NB4 (cell line): ENCODE data around the gene MYH9.

ENCODE experiments used
- POLR2A ChIP-seq: IDR thresholded peaks from 2 replicates; pipeline ENCODE4 v1.6.1; 2011; ENCODE audit warnings: mild to moderate bottlenecking; ENCODE audit not compliant: insufficient read length; ENCODE audit errors: extremely low read depth
- TF ChIP-seq, protein P1 (sequence below): IDR thresholded peaks from one replicate; pipeline ENCODE4 v1.5.1; 2012; ENCODE audit warnings: low read depth, low read length
- TF ChIP-seq, protein P2 (sequence below): IDR thresholded peaks from 2 replicates; pipeline ENCODE4 v1.6.1; 2011; ENCODE audit warnings: low read depth, low read length

DNA sequence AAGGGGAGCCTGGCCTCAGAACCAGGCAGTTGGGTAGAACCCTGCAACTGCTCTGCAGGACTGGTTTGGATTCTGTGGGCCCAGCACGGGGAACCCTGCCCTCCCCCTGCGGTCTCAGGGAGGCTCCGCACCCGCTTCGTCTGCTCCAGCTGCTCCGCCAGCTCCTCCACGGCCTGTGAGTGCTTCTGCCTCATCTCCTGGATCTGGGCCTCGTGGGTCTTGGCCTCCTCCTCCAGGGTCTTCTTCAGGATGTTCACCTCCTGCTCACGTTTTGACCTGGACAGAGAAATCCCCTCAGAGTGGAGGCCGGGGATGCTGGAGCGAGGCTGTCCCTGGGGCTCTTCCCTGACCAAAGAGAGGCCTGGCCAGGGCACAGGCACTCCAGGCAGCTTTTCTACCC is 93.0 kb downstream of the MYH9 start:
- TF ChIP-seq, protein P1, sequence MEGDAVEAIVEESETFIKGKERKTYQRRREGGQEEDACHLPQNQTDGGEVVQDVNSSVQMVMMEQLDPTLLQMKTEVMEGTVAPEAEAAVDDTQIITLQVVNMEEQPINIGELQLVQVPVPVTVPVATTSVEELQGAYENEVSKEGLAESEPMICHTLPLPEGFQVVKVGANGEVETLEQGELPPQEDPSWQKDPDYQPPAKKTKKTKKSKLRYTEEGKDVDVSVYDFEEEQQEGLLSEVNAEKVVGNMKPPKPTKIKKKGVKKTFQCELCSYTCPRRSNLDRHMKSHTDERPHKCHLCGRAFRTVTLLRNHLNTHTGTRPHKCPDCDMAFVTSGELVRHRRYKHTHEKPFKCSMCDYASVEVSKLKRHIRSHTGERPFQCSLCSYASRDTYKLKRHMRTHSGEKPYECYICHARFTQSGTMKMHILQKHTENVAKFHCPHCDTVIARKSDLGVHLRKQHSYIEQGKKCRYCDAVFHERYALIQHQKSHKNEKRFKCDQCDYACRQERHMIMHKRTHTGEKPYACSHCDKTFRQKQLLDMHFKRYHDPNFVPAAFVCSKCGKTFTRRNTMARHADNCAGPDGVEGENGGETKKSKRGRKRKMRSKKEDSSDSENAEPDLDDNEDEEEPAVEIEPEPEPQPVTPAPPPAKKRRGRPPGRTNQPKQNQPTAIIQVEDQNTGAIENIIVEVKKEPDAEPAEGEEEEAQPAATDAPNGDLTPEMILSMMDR = no peak
- no peak for TF ChIP-seq POLR2A
- TF ChIP-seq, protein P2, sequence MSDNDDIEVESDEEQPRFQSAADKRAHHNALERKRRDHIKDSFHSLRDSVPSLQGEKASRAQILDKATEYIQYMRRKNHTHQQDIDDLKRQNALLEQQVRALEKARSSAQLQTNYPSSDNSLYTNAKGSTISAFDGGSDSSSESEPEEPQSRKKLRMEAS = no peak
